Measurements from ENCODE around the gene TMEM170B. TPM values are rescaled to one million over a fixed set of nuclear protein-coding genes. Genes with fewer than 3 reads are reported as not detected.

Gene TMEM170B, protein sequence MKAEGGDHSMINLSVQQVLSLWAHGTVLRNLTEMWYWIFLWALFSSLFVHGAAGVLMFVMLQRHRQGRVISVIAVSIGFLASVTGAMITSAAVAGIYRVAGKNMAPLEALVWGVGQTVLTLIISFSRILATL
- total RNA-seq (3.6 and 4.5 TPM in 2 replicates), polyA plus RNA-seq (1.2 and 1.5 TPM in 2 replicates), polyA minus RNA-seq (ENCODE audit: low replicate concordance) (0.48 and 0.67 TPM in 2 replicates)
- polyA plus RNA-seq (2012): 1.1 TPM in 2 replicates

DNA sequence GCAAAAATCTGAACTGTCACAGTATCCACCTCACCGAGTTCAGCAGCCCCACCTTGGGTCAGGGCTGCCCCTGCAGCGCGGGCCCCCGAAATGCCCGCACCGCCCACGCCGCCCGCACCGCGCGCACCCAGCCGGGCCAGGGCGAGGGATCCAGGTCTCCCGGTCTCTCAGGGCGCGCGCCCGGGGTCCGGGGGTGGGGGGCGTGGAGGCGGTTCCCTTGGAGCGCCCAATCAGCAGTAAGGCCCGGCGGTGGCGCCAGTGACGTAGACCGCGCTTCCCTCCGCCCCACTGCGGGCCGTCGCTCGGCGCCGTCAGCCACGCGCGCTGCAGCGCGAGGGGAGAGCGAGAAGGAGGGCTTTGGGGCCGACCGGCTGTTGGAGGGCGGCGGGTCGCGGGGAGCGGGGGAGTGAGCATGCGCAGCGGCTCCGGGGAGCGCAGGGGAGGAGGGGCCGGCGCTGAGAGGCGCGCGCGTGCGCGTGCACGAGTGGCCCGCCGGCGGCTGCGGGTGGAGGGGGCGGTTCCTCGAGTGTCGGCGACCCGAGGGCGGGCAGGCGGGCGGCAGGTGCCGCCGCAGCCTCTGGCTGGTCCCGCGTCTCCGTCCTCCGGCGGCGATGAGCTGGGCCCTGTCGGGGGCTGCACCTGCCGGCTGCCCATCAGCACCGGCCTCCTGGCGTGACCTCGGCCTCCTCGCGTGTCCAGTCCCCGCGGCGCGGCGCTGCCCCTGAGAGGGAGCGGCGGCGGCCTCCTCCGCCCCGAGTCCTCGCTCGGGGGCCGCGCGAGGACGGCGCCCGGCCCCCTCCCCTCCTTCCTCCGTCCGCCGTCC is at the start of gene TMEM170B:
Gene TMEM170B, plus strand, starts transcription at position 521 of the 823 bp plus-strand sequence. CDS start 529 bp downstream, outside the sequence.
- peak within 1 kb of the TSS; percentile 54 for H3K27ac ChIP-seq (ENCODE audit: insufficient read depth, low read length)
- H3K79me2 ChIP-seq (ENCODE audit: control insufficient read depth, insufficient read depth, low read length): no peaks in the 10 kb centered on the region
- H4K20me1 ChIP-seq (ENCODE audit: control insufficient read depth, extremely low read depth, insufficient read depth, low read length): no peaks in the 10 kb centered on the region
- peak within 1 kb of the TSS; percentile 57 for H3K9ac ChIP-seq (ENCODE audit: insufficient read depth, low read length)
- TF ChIP-seq, protein P1, sequence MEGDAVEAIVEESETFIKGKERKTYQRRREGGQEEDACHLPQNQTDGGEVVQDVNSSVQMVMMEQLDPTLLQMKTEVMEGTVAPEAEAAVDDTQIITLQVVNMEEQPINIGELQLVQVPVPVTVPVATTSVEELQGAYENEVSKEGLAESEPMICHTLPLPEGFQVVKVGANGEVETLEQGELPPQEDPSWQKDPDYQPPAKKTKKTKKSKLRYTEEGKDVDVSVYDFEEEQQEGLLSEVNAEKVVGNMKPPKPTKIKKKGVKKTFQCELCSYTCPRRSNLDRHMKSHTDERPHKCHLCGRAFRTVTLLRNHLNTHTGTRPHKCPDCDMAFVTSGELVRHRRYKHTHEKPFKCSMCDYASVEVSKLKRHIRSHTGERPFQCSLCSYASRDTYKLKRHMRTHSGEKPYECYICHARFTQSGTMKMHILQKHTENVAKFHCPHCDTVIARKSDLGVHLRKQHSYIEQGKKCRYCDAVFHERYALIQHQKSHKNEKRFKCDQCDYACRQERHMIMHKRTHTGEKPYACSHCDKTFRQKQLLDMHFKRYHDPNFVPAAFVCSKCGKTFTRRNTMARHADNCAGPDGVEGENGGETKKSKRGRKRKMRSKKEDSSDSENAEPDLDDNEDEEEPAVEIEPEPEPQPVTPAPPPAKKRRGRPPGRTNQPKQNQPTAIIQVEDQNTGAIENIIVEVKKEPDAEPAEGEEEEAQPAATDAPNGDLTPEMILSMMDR (conservative IDR thresholded peaks at IDR 0.05 in 1 of 2, IDR thresholded peaks at IDR 0.05 in 1 of 2; ENCODE audit: low read depth in 1 of 2, low read length in 2 of 2): no peak
- no peak for TF ChIP-seq EZH2 (IDR thresholded peaks at IDR 0.05; ENCODE audit: low read length, missing control alignments)
- H3K9me3 ChIP-seq (ENCODE audit: control insufficient read depth, insufficient read depth, low read depth, low read length): no peaks in the 10 kb centered on the region
- no peaks in the 10 kb centered on the region for H3K4me1 ChIP-seq (ENCODE audit: control insufficient read depth, extremely low read depth, insufficient read depth, low read length)
- H3K27me3 ChIP-seq (ENCODE audit: control insufficient read depth, insufficient read depth, low read length): no peaks in the 10 kb centered on the region
- peak within 1 kb of the TSS; percentile 56 to 74 (median 63) for H3K4me3 ChIP-seq (replicated peaks in 1 of 4; ENCODE audit: control extremely low read depth in 1 of 4, insufficient read depth in 1 of 4, low read depth in 3 of 4, low read length in 4 of 4)
- H3K36me3 ChIP-seq (ENCODE audit: control insufficient read depth, insufficient read depth, low read length): no peaks in the 10 kb centered on the region
- H2AFZ ChIP-seq (ENCODE audit: low read length): peak within 1 kb of the TSS; percentile 63
- peak within 1 kb of the TSS; percentile 77 for H3K4me2 ChIP-seq (ENCODE audit: extremely low read depth, insufficient read depth, low read length)
- DNase-seq (ENCODE audit: low read depth in 2 of 2): peak; percentile 86 to 87

DNA sequence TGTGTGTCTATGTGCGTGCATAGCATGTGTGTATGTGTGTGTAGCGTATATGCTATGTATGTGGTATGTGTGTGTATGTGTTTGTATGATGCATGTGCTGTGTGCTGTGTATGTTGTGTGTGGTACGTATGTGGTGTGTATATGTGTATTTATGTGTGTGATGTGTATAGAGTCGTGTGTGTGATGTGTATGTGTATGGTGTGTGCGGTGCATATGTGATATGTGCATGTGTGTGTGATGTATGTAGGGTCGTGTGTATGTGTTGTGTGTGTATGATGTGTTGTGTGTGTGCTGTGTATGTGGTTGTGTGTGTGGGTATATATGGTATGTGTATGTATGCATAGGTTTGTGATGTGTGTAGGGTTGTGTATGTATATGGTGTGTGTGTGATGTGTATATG is 46.6 kb upstream of the TMEM170B start:
- no peaks in the 10 kb centered on the region for H3K79me2 ChIP-seq (ENCODE audit: control insufficient read depth, insufficient read depth, low read length)
- H3K4me2 ChIP-seq (ENCODE audit: extremely low read depth, insufficient read depth, low read length): no peak overlapping the region
- H4K20me1 ChIP-seq (ENCODE audit: control insufficient read depth, extremely low read depth, insufficient read depth, low read length): no peaks in the 10 kb centered on the region
- H2AFZ ChIP-seq (ENCODE audit: low read length): no peak overlapping the region
- no peak overlapping the region for H3K4me3 ChIP-seq (replicated peaks in 1 of 4; ENCODE audit: control extremely low read depth in 1 of 4, insufficient read depth in 1 of 4, low read depth in 3 of 4, low read length in 4 of 4)
- no peaks in the 10 kb centered on the region for H3K36me3 ChIP-seq (ENCODE audit: control insufficient read depth, insufficient read depth, low read length)
- H3K9ac ChIP-seq (ENCODE audit: insufficient read depth, low read length): no peak overlapping the region
- no peaks in the 10 kb centered on the region for H3K4me1 ChIP-seq (ENCODE audit: control insufficient read depth, extremely low read depth, insufficient read depth, low read length)
- no peak for DNase-seq (ENCODE audit: low read depth in 2 of 2)
- H3K9me3 ChIP-seq (ENCODE audit: control insufficient read depth, insufficient read depth, low read depth, low read length): no peaks in the 10 kb centered on the region
- TF ChIP-seq, protein P1 (conservative IDR thresholded peaks at IDR 0.05 in 1 of 2, IDR thresholded peaks at IDR 0.05 in 1 of 2; ENCODE audit: low read depth in 1 of 2, low read length in 2 of 2): no peak
- H3K27ac ChIP-seq (ENCODE audit: insufficient read depth, low read length): no peak overlapping the region
- H3K27me3 ChIP-seq (ENCODE audit: control insufficient read depth, insufficient read depth, low read length): no peaks in the 10 kb centered on the region

DNA sequence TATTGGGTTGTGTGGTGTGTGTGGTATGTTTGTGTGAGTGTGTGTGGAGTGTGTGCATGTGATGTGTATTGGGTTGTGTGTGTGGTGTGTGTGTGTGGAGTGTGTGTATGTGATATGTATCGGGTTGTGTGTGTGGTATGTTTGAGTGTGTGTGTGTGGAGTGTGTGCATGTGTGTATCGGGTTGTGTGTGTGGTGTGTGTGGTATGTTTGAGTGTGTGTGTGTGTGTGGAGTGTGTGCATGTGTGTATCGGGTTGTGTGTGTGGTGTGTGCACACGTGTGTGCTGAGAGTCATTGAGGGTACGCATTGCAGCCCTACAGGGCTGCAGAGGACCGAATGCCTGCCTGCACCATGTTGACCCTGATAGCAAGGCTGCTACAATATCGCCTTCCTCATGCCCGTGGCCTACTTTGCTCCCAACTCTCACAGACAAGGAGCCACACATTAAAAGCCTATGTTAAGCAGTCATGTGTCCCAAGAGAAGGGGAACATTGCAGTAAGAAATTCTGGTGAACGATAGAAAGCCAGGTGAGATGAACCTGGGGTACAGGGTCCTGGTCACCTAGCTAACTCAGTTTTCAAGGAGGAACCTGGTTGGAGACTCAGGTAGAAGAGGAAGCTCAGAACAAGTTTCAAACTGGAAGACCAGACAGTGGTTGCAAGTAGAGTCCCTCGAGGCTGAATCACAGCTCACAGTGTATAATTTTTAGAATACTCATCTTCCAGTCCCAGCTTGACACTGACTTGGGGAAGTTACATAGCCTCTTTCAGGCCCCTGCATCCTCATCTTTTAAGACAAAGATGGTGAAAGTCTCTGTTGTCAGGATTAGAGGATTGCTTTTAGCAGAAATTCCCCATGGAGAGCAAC is 45.7 kb upstream of the TMEM170B start:
- Histone ChIP-seq H4K20me1 (ENCODE audit: control insufficient read depth, extremely low read depth, insufficient read depth, low read length) (no peaks in the 10 kb centered on the region), H3K9ac (ENCODE audit: insufficient read depth, low read length) (no peak overlapping the region)

More for the DNA sequence above, 45.7 kb upstream of the TMEM170B start:
- Histone ChIP-seq H3K27me3 (ENCODE audit: control insufficient read depth, insufficient read depth, low read length) (no peaks in the 10 kb centered on the region), H3K27ac (ENCODE audit: insufficient read depth, low read length) (no peak overlapping the region), H3K36me3 (ENCODE audit: control insufficient read depth, insufficient read depth, low read length) (no peaks in the 10 kb centered on the region), H3K4me3 (replicated peaks in 1 of 4; ENCODE audit: control extremely low read depth in 1 of 4, insufficient read depth in 1 of 4, low read depth in 3 of 4, low read length in 4 of 4) (no peak overlapping the region), H3K79me2 (ENCODE audit: control insufficient read depth, insufficient read depth, low read length) (no peaks in the 10 kb centered on the region), H3K4me1 (ENCODE audit: control insufficient read depth, extremely low read depth, insufficient read depth, low read length) (no peaks in the 10 kb centered on the region), H3K9me3 (ENCODE audit: control insufficient read depth, insufficient read depth, low read depth, low read length) (no peaks in the 10 kb centered on the region), H2AFZ (ENCODE audit: low read length) (no peak overlapping the region), H3K4me2 (ENCODE audit: extremely low read depth, insufficient read depth, low read length) (no peak overlapping the region)
- TF ChIP-seq, protein P1 (conservative IDR thresholded peaks at IDR 0.05 in 1 of 2, IDR thresholded peaks at IDR 0.05 in 1 of 2; ENCODE audit: low read depth in 1 of 2, low read length in 2 of 2): no peak
- no peak for TF ChIP-seq EZH2 (IDR thresholded peaks at IDR 0.05; ENCODE audit: low read length, missing control alignments)
- DNase-seq (ENCODE audit: low read depth in 2 of 2): no peak
